ENCODE results near the gene TMEM9.
A peak's percentile ranks its signal among the peaks of the same experiment; 100 is the strongest.
"Not testable (repeated sequence)": the region's sequence is repeated elsewhere in the genome, so short reads cannot be mapped to it uniquely, and the experiment has no call there.

The TMEM9 gene

GRCh38 chr1:201167041-201167991 is 13.0 kb upstream of the TMEM9 start:
- no peak for TF ChIP-seq ZNF274 (IDR thresholded peaks at IDR 0.05; ENCODE audit: low read depth, low read length)
- no peak overlapping the region for H3K4me3 ChIP-seq (ENCODE audit: low read length)

- no peak overlapping the region for H3K4me3 ChIP-seq (ENCODE audit: low read length)
- no peak for TF ChIP-seq ZNF274 (IDR thresholded peaks at IDR 0.05; ENCODE audit: low read depth, low read length)
Measured at GRCh38 chr1:201164645-201165044, 10.4 kb upstream of the TMEM9 start.

DNA sequence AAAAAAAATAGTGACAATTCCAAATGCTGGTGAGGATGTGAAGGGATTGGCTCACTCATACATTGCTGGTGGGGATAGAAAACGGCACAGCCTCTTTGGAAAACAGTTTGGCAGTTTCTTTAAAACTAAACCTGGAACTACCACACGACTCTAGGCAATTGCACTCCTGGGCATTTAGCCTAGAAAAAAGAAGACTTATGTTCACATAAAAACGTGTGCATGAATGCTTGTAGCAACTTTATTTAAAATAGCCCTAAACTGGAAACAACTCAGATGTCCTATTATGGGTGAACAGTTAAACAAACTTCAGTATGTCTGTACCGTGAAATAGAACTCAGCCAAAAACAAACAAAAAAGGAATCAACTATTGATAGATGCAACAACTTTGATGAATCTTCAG is 9.4 kb upstream of the TMEM9 start:
- no peak overlapping the region for H3K4me3 ChIP-seq (ENCODE audit: low read length)
- no peak for TF ChIP-seq ZNF274 (IDR thresholded peaks at IDR 0.05; ENCODE audit: low read depth, low read length)

DNA sequence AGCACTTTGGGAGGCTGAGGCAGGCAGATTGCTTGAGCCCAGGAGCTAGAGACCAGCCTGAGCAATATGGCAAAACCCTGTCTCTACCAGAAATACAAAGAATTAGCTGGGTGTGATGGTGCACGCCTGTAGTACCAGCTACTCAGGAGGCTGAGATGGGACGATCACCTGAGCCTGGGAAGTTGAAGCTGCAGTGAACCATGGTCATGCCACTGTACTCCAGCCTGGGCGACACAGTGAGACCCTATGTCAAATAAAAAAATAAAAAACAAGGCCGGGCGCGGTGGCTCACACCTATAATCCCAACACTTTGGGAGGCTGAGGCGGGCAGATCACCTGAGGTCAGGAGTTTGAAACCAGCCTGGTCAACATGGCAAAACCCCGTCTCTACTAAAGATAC is 8.8 kb upstream of the TMEM9 start:
- not testable (repeated sequence) for H3K4me3 ChIP-seq (ENCODE audit: low read length)

- no peak for TF ChIP-seq ZNF274 (IDR thresholded peaks at IDR 0.05; ENCODE audit: low read depth, low read length)
- H3K4me3 ChIP-seq (ENCODE audit: low read length), result no peak overlapping the region
Measured at GRCh38 chr1:201157949-201158348, 3.7 kb upstream of the TMEM9 start.

DNA sequence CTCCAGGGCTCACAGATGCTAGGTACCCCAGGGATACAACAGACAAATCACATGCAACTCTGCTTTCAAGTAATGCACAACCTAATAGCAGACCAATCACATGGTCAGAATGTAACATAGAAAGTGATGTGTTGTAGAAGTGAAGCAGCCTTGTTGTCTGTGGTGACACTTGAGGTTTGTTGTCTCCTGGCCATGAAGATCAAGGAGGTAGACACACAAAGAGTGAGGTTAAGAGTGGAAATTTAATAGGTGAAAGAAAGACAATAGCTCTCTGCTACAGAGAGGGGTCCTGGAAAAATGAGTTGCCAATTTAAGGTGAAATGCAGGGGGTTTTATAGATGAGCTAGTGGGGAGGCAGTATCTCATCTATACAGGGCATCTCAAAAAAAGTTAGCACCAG is 2.5 kb upstream of the TMEM9 start:
- no peak for TF ChIP-seq ZNF274 (IDR thresholded peaks at IDR 0.05; ENCODE audit: low read depth, low read length)
- no peak overlapping the region for H3K4me3 ChIP-seq (ENCODE audit: low read length)

- no peak overlapping the region for H3K4me3 ChIP-seq (ENCODE audit: low read length)
- TF ChIP-seq ZNF274 (IDR thresholded peaks at IDR 0.05; ENCODE audit: low read depth, low read length), result no peak
Measured at GRCh38 chr1:201156346-201156745, 2.1 kb upstream of the TMEM9 start.

- TF ChIP-seq ZNF274 (IDR thresholded peaks at IDR 0.05; ENCODE audit: low read depth, low read length), result no peak
- no peak overlapping the region for H3K4me3 ChIP-seq (ENCODE audit: low read length)
Measured at GRCh38 chr1:201155354-201155753, 1.1 kb upstream of the TMEM9 start.

- no peak for TF ChIP-seq ZNF274 (IDR thresholded peaks at IDR 0.05; ENCODE audit: low read depth, low read length)
- H3K4me3 ChIP-seq (ENCODE audit: low read length), result peak overlapping the region; percentile 70
Measured at GRCh38 chr1:201153474-201154388, 543 bp downstream of the TMEM9 start.

DNA sequence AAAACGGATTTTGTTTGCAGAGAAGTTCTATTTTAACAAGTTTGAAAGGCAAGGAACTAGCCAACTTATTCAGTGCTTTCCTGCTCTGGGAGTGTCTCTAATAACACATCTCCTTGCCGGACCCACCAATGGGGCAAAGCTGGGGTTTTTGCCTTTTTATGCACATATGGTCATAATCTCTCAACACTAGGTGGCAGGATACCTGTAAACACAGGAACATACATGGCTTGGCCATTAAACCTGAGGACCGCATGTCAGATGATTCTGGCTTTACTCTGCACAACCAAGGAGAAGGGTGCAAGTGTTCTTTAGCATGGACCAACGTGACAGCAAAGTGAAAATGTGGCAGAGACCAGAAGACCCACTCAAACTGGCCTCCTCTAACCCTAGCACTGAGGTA is 4.9 kb downstream of the TMEM9 start:
- no peak for TF ChIP-seq ZNF274 (IDR thresholded peaks at IDR 0.05; ENCODE audit: low read depth, low read length)
- H3K4me3 ChIP-seq (ENCODE audit: low read length), result no peak overlapping the region

DNA sequence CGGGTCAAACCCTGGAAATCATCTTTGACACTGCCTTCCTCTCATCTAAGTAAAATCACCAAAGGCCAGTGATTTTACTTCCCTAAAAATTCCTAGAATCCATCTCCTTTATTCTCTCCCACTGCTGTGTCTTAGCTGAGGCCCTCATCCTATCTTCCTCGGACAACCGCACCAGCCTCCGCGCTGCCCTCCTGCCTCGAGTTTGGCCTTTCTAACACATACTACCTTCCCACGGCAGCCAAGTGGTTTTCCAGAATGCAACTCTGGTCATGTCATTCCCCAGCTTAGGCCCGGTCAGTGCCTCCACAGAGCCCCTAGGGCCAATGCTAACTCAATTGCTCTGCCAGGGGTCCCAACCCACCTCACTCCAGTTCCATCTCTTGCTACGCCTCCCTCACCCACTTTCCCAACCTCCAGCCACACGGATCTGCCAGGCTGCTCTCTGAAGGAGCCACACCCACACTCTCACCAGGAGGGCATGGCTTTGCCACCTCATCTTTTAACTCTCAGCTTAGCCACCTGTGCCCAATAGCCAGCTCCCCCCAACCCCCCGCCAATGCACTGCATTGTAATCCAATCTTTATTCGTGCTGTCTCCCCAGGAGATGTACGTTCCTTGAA is 6.8 kb downstream of the TMEM9 start:
- TF ChIP-seq ZNF274 (IDR thresholded peaks at IDR 0.05; ENCODE audit: low read depth, low read length), result no peak
- no peak overlapping the region for H3K4me3 ChIP-seq (ENCODE audit: low read length)

DNA sequence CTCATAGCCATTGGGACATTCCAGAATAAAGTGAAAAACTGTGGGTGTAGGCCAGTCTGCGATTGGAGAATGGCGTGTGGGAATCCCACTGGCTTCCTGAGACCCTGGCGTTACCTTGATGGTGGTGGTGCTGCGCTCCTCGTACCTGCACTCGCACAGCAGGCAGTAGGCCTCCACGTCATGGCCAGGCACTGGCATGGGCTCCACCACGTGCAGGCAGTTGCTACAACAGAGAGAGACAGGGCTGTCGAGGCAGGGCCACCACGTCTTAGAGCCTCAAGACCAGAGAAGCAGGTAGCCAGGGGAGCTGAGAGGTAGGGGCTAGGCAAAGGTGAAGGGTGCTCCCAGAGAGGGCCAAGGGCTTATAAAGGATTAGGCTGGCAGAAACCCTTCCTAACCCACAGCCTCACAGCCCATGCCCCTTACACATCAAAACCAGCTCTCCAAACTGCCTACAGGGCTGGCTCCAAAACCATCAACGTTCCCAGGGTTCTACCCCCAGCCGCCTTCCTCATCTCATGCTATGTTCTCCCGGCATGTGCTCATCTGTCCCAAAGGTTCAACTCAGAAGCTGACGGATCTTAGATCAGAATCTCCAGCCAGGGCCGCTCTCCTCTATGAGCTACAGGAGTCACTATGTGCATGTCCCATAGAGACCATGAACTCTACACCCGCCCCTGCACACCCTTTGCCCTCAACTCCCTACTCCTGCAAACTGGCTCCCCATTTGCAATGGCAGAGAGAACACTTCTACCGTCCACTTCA is 7.5 kb downstream of the TMEM9 start:
- H3K4me3 ChIP-seq (ENCODE audit: low read length), result no peak overlapping the region
- TF ChIP-seq ZNF274 (IDR thresholded peaks at IDR 0.05; ENCODE audit: low read depth, low read length), result no peak

DNA sequence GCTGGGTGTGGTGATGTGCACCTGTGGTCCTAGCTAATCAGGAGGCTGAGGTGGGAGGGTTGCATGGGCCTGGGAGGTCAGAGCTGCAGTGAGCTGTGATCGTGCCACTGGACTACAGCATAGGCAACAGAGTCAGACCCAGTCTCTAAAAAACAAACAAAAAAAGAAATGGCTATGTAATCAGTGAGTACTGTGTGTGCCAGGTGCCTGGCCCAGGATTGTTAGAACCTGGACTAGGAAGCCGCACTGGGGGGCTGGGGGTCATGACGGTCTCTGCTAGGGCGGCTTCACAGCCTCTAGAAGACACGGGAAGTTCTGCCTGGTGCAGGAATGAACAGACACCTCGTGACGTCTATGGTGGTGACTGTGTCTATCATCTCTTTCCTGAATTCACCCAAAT is 8.5 kb downstream of the TMEM9 start:
- H3K4me3 ChIP-seq (ENCODE audit: low read length), result no peak overlapping the region
- no peak for TF ChIP-seq ZNF274 (IDR thresholded peaks at IDR 0.05; ENCODE audit: low read depth, low read length)

DNA sequence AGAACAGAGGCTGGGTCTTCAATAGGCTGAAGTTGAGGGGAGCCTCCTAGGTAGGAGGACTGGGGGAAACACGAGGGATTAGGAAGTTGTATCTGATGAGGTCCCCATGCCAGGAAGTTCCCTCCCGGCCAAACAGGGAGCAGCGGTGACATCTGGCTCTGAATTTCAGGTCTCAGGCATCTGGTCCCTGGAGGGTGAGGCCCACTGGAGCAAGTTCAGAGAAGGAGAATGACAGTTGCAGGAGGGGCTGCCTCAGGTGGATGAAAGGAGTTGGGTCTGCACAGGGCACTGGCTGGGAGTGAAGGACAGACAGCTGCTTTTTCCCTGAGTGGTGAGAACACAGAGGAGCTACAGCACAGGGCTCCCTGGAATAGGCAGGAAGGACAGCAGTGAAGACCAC is 9.1 kb downstream of the TMEM9 start:
- TF ChIP-seq ZNF274 (IDR thresholded peaks at IDR 0.05; ENCODE audit: low read depth, low read length), result no peak
- H3K4me3 ChIP-seq (ENCODE audit: low read length), result no peak overlapping the region

All from GM08714 (cell line).